ENCODE data around the gene CD36.
"Not testable (repeated sequence)": the region's sequence is repeated elsewhere in the genome, so short reads cannot be mapped to it uniquely, and the experiment has no call there.

CD36 gene

GRCh38 chr7:80648031-80648600 is 9.7 kb downstream of the CD36 start:
- Mint-ChIP-seq H3K9me3 (no peaks in the 10 kb centered on the region), H3K4me3 (no peak overlapping the region), H3K27me3 (no peaks in the 10 kb centered on the region), H3K4me1 (ENCODE audit: low read depth in 2 of 2) (no peaks in the 10 kb centered on the region), H3K27ac (no peak overlapping the region), H3K36me3 (ENCODE audit: insufficient read depth) (no peaks in the 10 kb centered on the region)
- no peak for ATAC-seq (replicated peaks)
- no peak for DNase-seq

GRCh38 chr7:80649011-80649410 is 10.6 kb downstream of the CD36 start:
- Mint-ChIP-seq H3K36me3 (ENCODE audit: insufficient read depth) (no peaks in the 10 kb centered on the region), H3K9me3 (no peaks in the 10 kb centered on the region), H3K4me3 (no peak overlapping the region), H3K27ac (no peak overlapping the region), H3K4me1 (ENCODE audit: low read depth in 2 of 2) (no peaks in the 10 kb centered on the region), H3K27me3 (no peaks in the 10 kb centered on the region)
- DNase-seq (no peak), ATAC-seq (replicated peaks) (no peak)

GRCh38 chr7:80650030-80650429 is 11.6 kb downstream of the CD36 start:
- no peaks in the 10 kb centered on the region for H3K36me3 Mint-ChIP-seq (ENCODE audit: insufficient read depth)
- ATAC-seq (replicated peaks): no peak
- no peak for DNase-seq
- no peak overlapping the region for H3K4me3 Mint-ChIP-seq
- no peaks in the 10 kb centered on the region for H3K9me3 Mint-ChIP-seq
- no peaks in the 10 kb centered on the region for H3K4me1 Mint-ChIP-seq (ENCODE audit: low read depth in 2 of 2)
- H3K27ac Mint-ChIP-seq: no peak overlapping the region
- no peaks in the 10 kb centered on the region for H3K27me3 Mint-ChIP-seq

GRCh38 chr7:80651471-80651870 is 13.0 kb downstream of the CD36 start:
- Mint-ChIP-seq H3K36me3 (ENCODE audit: insufficient read depth) (no peaks in the 10 kb centered on the region), H3K9me3 (no peaks in the 10 kb centered on the region)
- no peak for ATAC-seq (replicated peaks)

GRCh38 chr7:80653244-80653643 is 14.8 kb downstream of the CD36 start:
- Mint-ChIP-seq H3K4me3 (no peak overlapping the region), H3K36me3 (ENCODE audit: insufficient read depth) (no peaks in the 10 kb centered on the region), H3K9me3 (no peaks in the 10 kb centered on the region), H3K27me3 (no peaks in the 10 kb centered on the region), H3K27ac (no peak overlapping the region), H3K4me1 (ENCODE audit: low read depth in 2 of 2) (no peaks in the 10 kb centered on the region)
- ATAC-seq (replicated peaks) (no peak), DNase-seq (no peak)

More at GRCh38 chr7:80651471-80651870, 13.0 kb downstream of the CD36 start:
- H3K4me1 Mint-ChIP-seq (ENCODE audit: low read depth in 2 of 2): no peaks in the 10 kb centered on the region
- no peak overlapping the region for H3K4me3 Mint-ChIP-seq
- H3K27me3 Mint-ChIP-seq: no peaks in the 10 kb centered on the region
- H3K27ac Mint-ChIP-seq: no peak overlapping the region
- DNase-seq: no peak

- Mint-ChIP-seq H3K27ac (no peak overlapping the region), H3K9me3 (no peaks in the 10 kb centered on the region), H3K4me3 (no peak overlapping the region), H3K36me3 (ENCODE audit: insufficient read depth) (no peaks in the 10 kb centered on the region), H3K27me3 (no peaks in the 10 kb centered on the region), H3K4me1 (ENCODE audit: low read depth in 2 of 2) (no peaks in the 10 kb centered on the region)
- ATAC-seq (replicated peaks) (no peak), DNase-seq (no peak)
Measured at GRCh38 chr7:80654887-80655340, 16.5 kb downstream of the CD36 start.

- Mint-ChIP-seq H3K27ac (no peak overlapping the region), H3K9me3 (no peaks in the 10 kb centered on the region), H3K4me3 (no peak overlapping the region), H3K27me3 (no peaks in the 10 kb centered on the region), H3K36me3 (ENCODE audit: insufficient read depth) (no peaks in the 10 kb centered on the region), H3K4me1 (ENCODE audit: low read depth in 2 of 2) (no peaks in the 10 kb centered on the region)
- DNase-seq (no peak), ATAC-seq (replicated peaks) (no peak)
Measured at GRCh38 chr7:80656029-80656428, 17.6 kb downstream of the CD36 start.

- Mint-ChIP-seq H3K4me1 (ENCODE audit: low read depth in 2 of 2) (no peaks in the 10 kb centered on the region), H3K36me3 (ENCODE audit: insufficient read depth) (no peaks in the 10 kb centered on the region), H3K27me3 (no peaks in the 10 kb centered on the region), H3K4me3 (no peak overlapping the region), H3K27ac (no peak overlapping the region), H3K9me3 (peaks cover 0 to 1% of the 10 kb centered on the region in 2 donors)
- no peak for DNase-seq
- no peak for ATAC-seq (replicated peaks)
Measured at GRCh38 chr7:80659120-80660055, 20.9 kb downstream of the CD36 start.

GRCh38 chr7:80660939-80661338 is 22.5 kb downstream of the CD36 start:
- no peak overlapping the region for H3K4me3 Mint-ChIP-seq
- H3K9me3 Mint-ChIP-seq: peaks cover 0 to 1% of the 10 kb centered on the region in 2 donors
- DNase-seq: no peak
- no peaks in the 10 kb centered on the region for H3K27me3 Mint-ChIP-seq
- ATAC-seq (replicated peaks): no peak
- no peaks in the 10 kb centered on the region for H3K36me3 Mint-ChIP-seq (ENCODE audit: insufficient read depth)
- no peak overlapping the region for H3K27ac Mint-ChIP-seq
- no peaks in the 10 kb centered on the region for H3K4me1 Mint-ChIP-seq (ENCODE audit: low read depth in 2 of 2)

- H3K27ac Mint-ChIP-seq: no peak overlapping the region
- H3K36me3 Mint-ChIP-seq (ENCODE audit: insufficient read depth): no peaks in the 10 kb centered on the region
- no peaks in the 10 kb centered on the region for H3K4me1 Mint-ChIP-seq (ENCODE audit: low read depth in 2 of 2)
- no peaks in the 10 kb centered on the region for H3K27me3 Mint-ChIP-seq
- ATAC-seq (replicated peaks): no peak
- H3K4me3 Mint-ChIP-seq: no peak overlapping the region
- no peak for DNase-seq
- peaks cover 0 to 1% of the 10 kb centered on the region in 2 donors for H3K9me3 Mint-ChIP-seq
Measured at GRCh38 chr7:80661729-80662128, 23.3 kb downstream of the CD36 start.

GRCh38 chr7:80662252-80662651 is 23.8 kb downstream of the CD36 start:
- Mint-ChIP-seq H3K27ac (no peak overlapping the region), H3K9me3 (peaks cover 0 to 1% of the 10 kb centered on the region in 2 donors), H3K4me1 (ENCODE audit: low read depth in 2 of 2) (no peaks in the 10 kb centered on the region), H3K27me3 (no peaks in the 10 kb centered on the region), H3K4me3 (no peak overlapping the region), H3K36me3 (ENCODE audit: insufficient read depth) (no peaks in the 10 kb centered on the region)
- ATAC-seq (replicated peaks): no peak
- DNase-seq: no peak

GRCh38 chr7:80665526-80665925 is 27.1 kb downstream of the CD36 start:
- Mint-ChIP-seq H3K36me3 (ENCODE audit: insufficient read depth) (no peaks in the 10 kb centered on the region), H3K4me3 (no peak overlapping the region), H3K4me1 (ENCODE audit: low read depth in 2 of 2) (no peaks in the 10 kb centered on the region), H3K27me3 (no peaks in the 10 kb centered on the region), H3K9me3 (peaks cover 0 to 1% of the 10 kb centered on the region in 2 donors), H3K27ac (no peak overlapping the region)
- DNase-seq: no peak
- ATAC-seq (replicated peaks): no peak

- H3K4me3 Mint-ChIP-seq: no peak overlapping the region
- no peaks in the 10 kb centered on the region for H3K4me1 Mint-ChIP-seq (ENCODE audit: low read depth in 2 of 2)
- no peak overlapping the region for H3K27ac Mint-ChIP-seq
- H3K9me3 Mint-ChIP-seq: peaks cover 0 to 1% of the 10 kb centered on the region in 2 donors
- ATAC-seq (replicated peaks): no peak
- no peak for DNase-seq
- no peaks in the 10 kb centered on the region for H3K27me3 Mint-ChIP-seq
- peaks cover 4% of the 10 kb centered on the region for H3K36me3 Mint-ChIP-seq (ENCODE audit: insufficient read depth)
Measured at GRCh38 chr7:80666376-80666775, 27.9 kb downstream of the CD36 start.

GRCh38 chr7:80669367-80669766 is 30.9 kb downstream of the CD36 start:
- ATAC-seq (replicated peaks): not testable (repeated sequence)

More at GRCh38 chr7:80669367-80669766, 30.9 kb downstream of the CD36 start:
- DNase-seq; H3K4me1 Mint-ChIP-seq (ENCODE audit: low read depth in 2 of 2); H3K36me3 Mint-ChIP-seq (ENCODE audit: insufficient read depth); H3K9me3 Mint-ChIP-seq; H3K27me3 Mint-ChIP-seq; H3K27ac Mint-ChIP-seq; H3K4me3 Mint-ChIP-seq: not testable (repeated sequence)

Data from effector memory CD8-positive, alpha-beta T cell (primary cell).